Cardiac muscle cell (in vitro differentiated cells and primary cell): Measurements from ENCODE around the gene ZBTB17. TPM values are rescaled to one million over a fixed set of nuclear protein-coding genes. Genes with fewer than 3 reads are reported as not detected.

Source experiments
- DNase-seq, 2 donors: peaks; one replicate each; pipeline versions ENCODE4 v3.0.0 to v3.0.0-alpha.2; 2010 to 2017; ENCODE audit warnings: low read depth in 1 of 2, low spot score in 1 of 2
- H3K27ac ChIP-seq: fragments of 200-600 bp; sonication (generic); 2 replicates; pipeline ENCODE4 v1.5.1; 2016
- H3K27me3 ChIP-seq: fragments of 200-600 bp; sonication (generic); 2 replicates; pipeline ENCODE4 v1.6.0; 2016; ENCODE audit warnings: control low read depth
- H3K36me3 ChIP-seq: fragments of 200-600 bp; sonication (generic); 2 replicates; pipeline ENCODE4 v1.5.1; 2016; ENCODE audit warnings: control low read depth
- H3K4me1 ChIP-seq: fragments of 200-600 bp; sonication (generic); 2 replicates; pipeline ENCODE4 v1.8.1; 2017; ENCODE audit warnings: low read depth, mild to moderate bottlenecking, mixed run types
- H3K4me3 ChIP-seq: fragments of 200-600 bp; sonication (generic); 2 replicates; pipeline ENCODE4 v1.5.1; 2016; ENCODE audit warnings: mild to moderate bottlenecking
- H3K9me3 ChIP-seq: fragments of 200-600 bp; sonication (generic); 2 replicates; pipeline ENCODE4 v1.5.1; 2017; ENCODE audit warnings: low read depth, mild to moderate bottlenecking, control low read depth
- polyA plus RNA-seq: library from polyadenylated mRNA; unstranded; fragments of >200 nt; fragmentation: Nextera tagmentation; extraction: Ambion mirVana; gene quantifications from 2 replicates; pipeline ENCODE4 v1.2.1, GENCODE V29; 2016
- total RNA-seq: library from RNA; depleted of rRNA; stranded (reverse); fragments of >200 nt; gene quantifications from 2 replicates; pipeline ENCODE4 v1.2.3, GENCODE V29; 2016
- TF ChIP-seq, protein P1 (sequence below): IDR thresholded peaks from 2 replicates; pipeline ENCODE4 v1.5.1; 2012; ENCODE audit warnings: low read depth, mild to moderate bottlenecking, low read length

Gene ZBTB17
- total and polyA plus RNA-seq, 2 experiments from 2014 or later: 47.1 to 64.0 TPM

DNA sequence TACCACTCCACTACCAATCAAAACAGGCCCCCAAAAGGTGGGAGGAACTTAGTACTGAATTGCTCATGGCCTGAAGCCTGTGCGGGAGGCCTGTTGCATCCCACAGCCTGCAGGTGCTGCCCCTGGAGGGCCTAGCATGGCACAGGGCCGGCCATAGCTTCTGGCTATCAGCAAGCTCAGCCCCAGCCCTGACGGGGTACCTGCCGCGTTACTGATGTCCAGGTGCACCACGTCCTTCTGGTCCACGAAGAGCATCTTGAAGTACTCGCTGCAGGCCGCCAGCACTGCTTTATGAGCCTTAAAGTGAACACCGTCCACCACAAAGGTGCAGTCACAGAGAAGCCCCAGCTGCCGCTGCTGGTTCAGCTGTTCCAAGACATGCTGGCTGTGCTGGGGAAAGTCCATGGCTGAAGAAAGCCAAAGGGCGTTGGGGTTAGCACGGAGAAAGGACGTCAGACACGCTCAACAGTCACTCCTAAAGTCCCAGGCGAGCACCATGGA is 27.8 kb downstream of the ZBTB17 start:
- TF ChIP-seq, protein P1, sequence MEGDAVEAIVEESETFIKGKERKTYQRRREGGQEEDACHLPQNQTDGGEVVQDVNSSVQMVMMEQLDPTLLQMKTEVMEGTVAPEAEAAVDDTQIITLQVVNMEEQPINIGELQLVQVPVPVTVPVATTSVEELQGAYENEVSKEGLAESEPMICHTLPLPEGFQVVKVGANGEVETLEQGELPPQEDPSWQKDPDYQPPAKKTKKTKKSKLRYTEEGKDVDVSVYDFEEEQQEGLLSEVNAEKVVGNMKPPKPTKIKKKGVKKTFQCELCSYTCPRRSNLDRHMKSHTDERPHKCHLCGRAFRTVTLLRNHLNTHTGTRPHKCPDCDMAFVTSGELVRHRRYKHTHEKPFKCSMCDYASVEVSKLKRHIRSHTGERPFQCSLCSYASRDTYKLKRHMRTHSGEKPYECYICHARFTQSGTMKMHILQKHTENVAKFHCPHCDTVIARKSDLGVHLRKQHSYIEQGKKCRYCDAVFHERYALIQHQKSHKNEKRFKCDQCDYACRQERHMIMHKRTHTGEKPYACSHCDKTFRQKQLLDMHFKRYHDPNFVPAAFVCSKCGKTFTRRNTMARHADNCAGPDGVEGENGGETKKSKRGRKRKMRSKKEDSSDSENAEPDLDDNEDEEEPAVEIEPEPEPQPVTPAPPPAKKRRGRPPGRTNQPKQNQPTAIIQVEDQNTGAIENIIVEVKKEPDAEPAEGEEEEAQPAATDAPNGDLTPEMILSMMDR: no peak
- Histone ChIP-seq H3K4me3 (no peak overlapping the region), H3K27ac (no peak overlapping the region), H3K27me3 (no peaks in the 10 kb centered on the region), H3K4me1 (peaks cover 42% of the 10 kb centered on the region), H3K9me3 (no peaks in the 10 kb centered on the region), H3K36me3 (peaks cover 9% of the 10 kb centered on the region)
- DNase-seq: no peak

DNA sequence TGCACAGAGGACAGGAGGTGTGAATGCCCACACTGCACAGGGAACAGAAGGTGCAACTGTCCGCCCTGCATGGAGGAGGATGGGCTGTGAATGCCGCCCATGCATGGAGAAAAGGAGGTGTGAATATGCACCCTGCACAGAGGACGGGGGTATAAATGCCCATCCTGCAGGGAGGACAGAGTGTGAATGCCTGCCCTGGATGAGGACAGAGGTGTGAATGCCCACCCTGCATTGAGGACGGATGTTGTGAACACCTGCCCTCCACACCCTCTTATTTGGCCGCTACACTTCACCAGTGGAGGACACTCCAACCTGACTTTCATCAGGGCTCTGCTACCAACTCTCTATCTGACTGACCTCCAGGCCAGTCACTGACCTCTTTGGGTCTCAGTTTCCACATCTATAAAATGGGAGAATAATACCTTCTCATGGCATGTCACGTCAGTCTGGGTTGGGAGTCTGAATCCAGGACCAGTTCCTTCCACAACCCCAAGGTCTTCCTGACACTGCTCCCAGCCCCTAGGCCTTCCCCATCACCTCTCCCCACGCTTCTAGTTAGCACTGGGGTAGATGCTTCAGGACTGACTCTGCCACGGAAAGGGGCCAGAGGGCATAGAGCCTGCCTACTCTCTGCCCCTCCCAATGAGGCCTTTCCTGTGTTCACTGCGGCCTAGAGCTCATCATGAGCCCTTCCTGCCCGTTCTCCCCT is 28.4 kb downstream of the ZBTB17 start:
- peaks cover 37% of the 10 kb centered on the region for H3K4me1 ChIP-seq
- H3K9me3 ChIP-seq: no peaks in the 10 kb centered on the region
- peaks cover 10% of the 10 kb centered on the region for H3K36me3 ChIP-seq
- DNase-seq: no peak
- TF ChIP-seq, protein P1: no peak
- H3K27ac ChIP-seq: no peak overlapping the region
- H3K27me3 ChIP-seq: no peaks in the 10 kb centered on the region
- H3K4me3 ChIP-seq: no peak overlapping the region

DNA sequence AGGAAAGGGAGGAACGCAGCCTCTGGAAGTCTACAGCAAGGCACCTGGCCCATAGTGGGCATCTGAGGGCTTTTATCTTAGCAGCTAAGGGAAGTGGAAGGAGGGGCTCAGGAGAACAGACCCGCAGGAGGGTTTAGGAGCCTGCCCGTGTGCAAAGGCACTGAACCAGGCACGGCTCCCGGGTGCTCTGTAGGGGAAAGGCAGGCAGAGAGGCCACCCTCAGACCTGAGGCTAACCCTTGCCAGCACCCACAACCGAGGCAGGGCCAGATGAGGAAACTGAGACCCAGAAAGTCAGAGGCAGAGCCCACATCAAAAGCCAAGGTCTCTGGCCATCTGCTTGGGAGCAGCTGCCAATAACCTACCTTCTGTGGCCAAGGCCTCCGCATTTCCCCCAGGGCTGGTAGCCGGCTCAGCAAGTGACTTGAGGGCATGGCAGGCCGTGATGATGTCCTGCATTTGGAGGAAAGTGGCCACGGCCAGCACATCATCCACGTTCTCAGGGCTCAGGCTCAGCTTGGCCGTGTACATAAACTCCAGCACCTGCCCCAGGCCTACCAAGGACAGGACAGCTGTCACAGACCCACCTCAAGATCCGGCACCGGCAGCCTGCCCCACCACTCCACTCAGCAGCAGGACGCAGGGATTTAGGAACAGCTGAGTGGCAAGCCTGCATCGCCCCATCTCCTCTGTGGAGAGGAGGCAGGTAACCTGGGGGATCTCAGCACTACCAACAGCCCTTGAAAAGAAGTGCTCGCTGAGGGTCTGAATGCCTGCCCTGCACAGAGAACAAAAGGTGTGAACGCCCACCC is 29.1 kb downstream of the ZBTB17 start:
- no peak for DNase-seq
- Histone ChIP-seq H3K27me3 (no peaks in the 10 kb centered on the region), H3K4me1 (peaks cover 31% of the 10 kb centered on the region), H3K9me3 (no peaks in the 10 kb centered on the region), H3K36me3 (peaks cover 18% of the 10 kb centered on the region), H3K27ac (no peak overlapping the region), H3K4me3 (no peak overlapping the region)
- TF ChIP-seq, protein P1: no peak

DNA sequence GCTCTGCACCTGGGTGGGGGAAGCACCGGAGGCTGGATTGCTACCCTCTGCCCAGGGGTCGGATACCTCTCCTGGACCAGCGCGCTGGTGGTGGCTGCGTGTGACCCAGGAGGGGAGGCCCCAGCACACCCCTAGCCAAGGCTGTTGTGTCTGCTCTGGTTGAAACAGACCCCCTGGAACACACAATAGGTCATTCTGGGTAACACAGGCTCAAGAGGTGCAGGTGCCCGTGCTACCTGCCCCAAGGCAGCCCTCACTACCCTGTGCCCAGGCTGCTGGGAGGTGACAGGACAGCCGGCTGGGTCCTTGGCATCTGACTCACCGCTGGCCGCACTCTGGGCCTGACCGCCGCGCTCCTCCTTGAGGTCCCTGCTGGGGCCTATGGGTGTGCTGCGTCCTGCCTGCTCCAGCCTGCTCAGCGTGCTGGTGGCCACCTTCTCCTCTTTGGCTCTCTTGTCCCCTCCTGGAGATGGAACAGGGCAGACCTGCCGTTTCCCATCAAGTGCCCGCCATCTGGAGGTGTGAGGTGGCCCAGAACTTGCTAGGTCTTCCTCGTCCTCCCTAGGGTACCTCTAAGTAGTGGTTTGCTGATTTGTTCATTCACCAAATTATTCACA is 30.0 kb downstream of the ZBTB17 start:
- TF ChIP-seq, protein P1: no peak
- H3K9me3 ChIP-seq: no peaks in the 10 kb centered on the region
- DNase-seq: no peak
- H3K27ac ChIP-seq: no peak overlapping the region
- H3K36me3 ChIP-seq: peaks cover 19% of the 10 kb centered on the region
- H3K4me3 ChIP-seq: no peak overlapping the region
- H3K4me1 ChIP-seq: peaks cover 23% of the 10 kb centered on the region
- H3K27me3 ChIP-seq: no peaks in the 10 kb centered on the region

DNA sequence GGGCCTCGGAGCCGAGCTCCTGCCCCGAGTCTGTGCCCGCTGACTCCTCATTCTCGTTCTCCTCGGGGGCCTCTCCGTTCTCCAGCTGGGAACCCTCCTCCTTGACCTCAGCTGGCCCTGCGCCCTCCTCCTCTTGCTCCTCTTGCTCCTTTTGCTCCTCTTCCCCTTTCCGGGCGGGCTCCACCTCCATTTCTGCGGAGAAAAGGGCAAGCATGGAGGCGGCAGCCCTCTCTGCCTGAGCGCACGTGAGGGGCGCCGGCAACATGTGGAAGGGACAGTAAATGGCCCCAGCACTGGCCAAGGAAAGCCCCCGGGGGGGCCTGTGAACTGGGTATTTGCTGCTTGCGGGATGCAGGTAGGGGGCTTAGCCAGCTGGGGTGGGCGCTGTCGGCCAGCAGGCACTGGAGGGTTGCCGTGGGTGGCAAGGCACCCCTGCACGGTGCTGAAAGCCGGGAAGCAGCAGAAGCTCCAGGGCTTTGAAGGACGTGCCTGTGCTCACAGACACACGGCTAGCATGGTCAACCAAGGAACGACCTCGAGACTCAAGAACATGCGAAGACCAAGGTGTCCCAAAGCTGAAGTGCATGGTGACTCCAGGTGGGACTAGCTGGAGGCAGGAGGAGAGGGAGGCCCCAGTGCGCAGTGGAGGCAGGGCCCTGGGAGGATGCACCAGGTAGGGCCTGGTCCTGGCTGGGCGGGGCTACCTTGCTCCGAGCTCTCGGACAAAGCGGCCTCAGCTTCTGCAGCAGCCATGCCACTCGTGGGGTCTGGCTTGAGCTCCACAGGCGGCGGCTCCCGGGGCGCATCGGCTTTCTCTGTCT is 30.7 kb downstream of the ZBTB17 start:
- no peak for DNase-seq
- no peaks in the 10 kb centered on the region for H3K9me3 ChIP-seq
- H3K27ac ChIP-seq: no peak overlapping the region
- H3K4me3 ChIP-seq: no peak overlapping the region
- H3K27me3 ChIP-seq: no peaks in the 10 kb centered on the region
- H3K4me1 ChIP-seq: peaks cover 16% of the 10 kb centered on the region
- peaks cover 23% of the 10 kb centered on the region for H3K36me3 ChIP-seq
- TF ChIP-seq, protein P1: no peak
